Measurements from ENCODE around the gene UQCR10.

UQCR10 gene

DNA sequence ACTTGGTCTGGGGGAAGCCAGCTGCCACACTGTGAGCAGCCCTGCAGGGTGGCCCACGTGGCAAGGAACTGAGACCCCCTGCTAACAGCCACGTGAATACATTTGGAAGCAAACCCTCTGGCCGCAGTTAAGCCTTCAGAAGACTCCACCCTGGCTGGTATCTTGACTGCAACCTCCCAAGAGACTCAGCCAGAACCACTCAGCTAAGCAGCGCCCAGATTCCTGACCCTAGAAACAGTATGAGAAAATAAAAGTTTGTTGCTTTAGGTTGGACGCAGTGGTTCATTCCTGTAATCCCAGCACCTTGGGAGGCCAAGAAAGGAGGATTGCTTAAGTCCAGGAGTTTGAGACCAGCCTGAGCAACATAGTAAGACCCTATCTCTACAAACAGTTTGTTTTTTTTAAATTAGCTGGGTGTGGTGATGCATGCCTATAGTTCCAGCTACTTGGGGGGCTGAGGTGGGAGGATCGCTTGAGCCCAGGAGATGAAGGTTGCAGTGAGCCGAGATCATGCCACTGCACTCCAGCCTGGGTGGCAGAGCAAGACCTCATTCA, 9.0 kb upstream of the UQCR10 start:
- DNase-seq, result no peak

DNA sequence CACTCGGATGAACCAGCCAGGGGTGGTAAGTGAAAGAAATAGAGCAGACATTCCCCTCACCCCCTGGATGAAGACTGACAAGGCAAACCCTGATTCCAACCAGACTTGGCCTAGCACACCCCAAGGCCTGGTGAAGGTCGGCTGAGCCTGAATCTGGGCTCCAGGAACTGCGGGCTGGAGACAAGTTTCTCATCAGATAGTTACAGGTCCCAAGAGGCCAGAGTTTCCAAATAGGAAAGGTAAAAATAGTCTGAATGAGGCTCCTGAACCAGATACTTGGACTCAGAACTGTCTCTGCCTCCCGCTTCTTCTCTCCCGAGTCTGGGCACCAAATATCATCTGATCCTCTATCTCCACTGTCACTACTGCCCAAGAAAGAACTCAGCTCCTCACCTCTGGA, 8.2 kb upstream of the UQCR10 start:
- DNase-seq, result no peak

DNA sequence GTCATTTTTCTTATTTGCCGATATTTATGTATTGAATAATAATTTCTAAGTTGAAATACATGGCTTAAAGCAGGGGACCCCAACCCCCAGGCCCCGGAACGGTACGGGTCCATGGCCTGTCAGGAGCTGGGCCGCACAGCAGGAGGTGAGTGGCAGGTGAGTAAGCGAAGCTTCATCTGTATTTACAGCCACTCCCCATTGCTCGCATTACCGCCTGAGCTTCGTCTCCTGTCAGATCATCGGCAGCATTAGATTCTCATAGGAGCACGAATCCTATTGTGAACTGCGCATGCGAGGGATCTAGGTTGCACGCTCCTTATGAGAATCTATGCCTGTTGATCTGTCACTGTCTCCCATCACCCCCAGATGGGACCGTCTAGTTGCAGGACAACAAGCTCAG, 4.9 kb upstream of the UQCR10 start:
- DNase-seq, result no peak

DNA sequence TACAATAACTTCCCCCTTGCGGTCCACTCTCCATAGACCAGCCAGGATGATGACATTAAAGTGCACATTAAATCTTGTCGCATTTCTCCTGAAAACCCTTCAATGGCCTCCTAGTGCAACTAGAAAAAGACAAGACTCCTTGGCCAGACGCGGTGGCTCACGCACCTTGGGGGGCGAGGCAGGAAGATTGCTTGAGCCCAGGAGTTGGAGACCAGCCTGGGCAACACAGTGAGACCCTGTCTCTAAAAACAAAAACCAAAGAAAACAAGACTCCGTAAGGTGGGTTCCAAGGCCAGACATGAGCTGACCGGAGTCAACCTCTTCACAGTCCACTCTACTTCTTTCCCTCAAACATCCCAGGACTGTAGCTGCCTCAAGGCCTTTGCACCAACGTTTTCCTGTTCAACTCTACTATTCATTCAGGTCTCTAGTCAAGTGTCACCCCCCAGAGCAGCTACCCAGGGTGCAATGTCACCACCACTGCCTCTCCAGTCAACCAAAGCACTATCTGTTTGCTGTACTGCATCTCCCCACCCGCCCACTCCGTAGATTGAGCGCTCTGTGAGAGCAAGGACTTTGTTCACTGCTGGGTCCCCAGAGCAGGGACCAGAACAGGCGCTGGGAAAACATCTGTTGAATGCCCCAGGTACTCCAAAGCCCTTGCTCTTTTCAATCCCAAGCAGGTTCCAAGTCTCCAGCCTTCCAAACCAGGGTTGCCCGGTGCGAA, 1.1 kb upstream of the UQCR10 start:
- no peak for DNase-seq

DNA sequence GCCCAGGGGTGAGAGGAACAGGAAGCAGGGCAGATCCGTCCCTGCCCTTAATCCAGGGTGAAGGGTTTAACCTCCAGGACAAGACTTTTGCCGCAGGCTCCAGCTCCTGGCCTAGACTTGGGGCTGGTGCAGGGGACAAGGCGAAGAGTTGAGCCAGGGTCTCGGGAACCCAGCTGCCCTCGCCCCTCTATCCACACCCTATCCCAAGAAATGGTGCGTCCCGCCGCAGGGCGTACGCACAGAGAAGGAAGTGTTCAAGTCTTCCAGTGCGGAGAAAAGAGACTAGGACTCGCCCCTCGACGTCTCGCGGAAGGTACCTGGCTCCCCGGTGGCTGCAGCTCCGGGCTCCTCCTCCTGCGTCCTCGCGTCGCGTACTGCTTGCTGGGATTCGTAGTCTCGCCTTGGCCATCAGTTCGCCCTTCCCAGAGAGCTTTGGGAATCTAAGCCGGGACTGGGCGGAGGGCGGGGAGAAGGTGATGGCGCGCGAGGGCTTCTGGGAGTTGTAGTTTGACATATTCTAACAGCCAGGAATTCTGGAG, 468 bp upstream of the UQCR10 start, which contains the start of gene ZMAT5:
Gene ZMAT5, minus strand, starts transcription at position 376 of the 539 bp plus-strand sequence. CDS start 18,463 bp downstream, outside the sequence.
- peak; percentile 99 for DNase-seq

DNA sequence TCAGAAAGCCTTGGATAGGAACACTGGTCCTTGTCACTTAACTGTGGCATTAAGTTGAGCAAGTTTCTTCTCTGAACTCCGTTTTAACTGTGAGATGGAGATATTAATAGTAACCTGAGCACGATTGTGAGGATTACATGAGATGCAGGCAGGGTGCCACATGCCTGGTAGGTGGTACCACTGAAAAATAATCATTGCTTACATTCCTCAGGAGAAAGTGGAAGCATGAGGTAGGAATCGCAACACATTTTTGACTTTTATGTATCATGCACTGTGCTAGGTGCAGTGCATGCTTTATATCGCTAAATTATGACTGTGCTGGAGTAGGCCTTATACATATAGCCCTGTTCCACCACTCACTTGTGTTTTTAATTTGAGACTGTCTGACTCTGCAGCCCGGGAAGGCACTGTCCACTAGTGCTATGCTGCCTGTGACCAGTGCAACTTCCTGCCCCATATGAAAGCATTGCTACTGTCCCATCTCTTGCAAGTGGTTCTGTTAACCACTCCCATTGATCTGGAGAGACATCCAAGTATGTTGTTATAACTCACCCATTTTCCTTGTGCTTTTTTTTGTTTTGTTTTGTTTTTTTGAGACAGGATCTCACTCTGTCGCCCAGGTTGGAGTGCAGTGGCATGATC, 1.0 kb downstream of the UQCR10 start:
- DNase-seq, result no peak

DNA sequence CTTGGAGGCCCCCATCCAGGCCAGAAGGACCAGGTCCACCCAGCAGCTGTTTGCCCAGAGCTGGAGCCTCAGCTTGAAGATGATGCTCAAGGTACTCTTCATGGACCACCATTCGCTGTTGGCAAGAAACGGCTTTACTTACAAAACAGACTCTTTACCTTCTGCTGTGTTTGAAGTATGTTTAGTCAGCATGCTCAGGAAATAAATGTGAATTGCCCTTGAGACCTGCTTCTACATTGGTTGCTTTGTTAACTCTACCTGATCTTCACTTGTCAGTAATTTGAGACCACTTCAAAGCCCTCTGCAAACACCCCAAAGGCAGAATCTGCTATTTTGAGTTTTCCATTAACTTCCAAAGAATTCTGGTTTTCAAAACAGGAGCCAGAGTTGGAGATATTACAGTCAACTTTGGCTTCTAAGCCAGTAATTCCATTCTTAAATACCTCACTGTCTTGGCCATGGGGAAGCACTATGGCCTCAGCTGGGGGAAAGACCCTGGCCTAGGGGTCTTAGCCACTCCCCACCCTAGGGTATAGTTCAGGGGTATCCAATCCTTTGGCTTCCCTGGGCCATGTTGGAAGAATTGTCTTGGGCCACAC, 2.7 kb downstream of the UQCR10 start:
- DNase-seq, result no peak

DNA sequence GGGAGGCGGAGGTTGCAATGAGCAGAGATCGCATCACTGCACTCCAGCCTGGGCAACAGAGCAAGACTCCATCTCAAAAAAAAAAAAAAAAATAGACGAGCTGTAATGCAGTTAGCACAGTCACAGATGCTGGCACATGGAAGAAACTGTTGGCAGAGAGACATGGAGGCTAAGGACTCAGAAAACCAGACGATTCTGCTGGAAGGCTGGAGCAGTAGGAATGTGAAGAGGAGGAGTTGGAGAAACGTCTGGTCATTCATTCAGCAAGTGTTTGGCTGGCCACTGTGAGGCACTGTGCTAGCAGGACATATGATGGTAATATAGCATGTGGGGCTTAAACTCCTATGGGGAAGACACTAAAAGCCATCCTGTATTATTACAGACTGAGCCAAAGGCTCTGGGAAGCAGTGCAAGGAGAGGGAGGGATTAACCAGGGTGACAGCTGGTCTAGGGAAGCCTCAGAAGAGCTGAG, 5.0 kb downstream of the UQCR10 start:
- DNase-seq, result no peak

DNA sequence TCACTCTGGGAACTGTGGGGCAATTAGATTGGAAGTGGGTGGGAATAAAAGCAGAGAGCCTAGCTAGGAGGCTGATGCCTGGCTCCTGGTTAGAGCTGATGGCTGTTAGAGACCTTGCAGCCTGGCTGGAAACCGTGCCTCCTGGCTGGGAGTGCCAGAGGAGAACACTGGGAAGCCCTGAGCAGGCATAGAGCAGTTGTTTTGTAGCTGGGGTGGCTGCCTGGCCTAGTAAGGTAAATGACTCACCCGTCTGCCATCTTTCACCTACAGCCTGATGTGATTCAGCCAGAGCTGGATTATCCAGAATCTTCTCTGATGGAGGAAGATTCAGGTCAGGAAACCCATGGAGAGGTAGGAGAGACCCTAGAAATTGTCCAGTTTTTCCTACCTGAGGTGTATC, 6.1 kb downstream of the UQCR10 start:
- no peak for DNase-seq

DNA sequence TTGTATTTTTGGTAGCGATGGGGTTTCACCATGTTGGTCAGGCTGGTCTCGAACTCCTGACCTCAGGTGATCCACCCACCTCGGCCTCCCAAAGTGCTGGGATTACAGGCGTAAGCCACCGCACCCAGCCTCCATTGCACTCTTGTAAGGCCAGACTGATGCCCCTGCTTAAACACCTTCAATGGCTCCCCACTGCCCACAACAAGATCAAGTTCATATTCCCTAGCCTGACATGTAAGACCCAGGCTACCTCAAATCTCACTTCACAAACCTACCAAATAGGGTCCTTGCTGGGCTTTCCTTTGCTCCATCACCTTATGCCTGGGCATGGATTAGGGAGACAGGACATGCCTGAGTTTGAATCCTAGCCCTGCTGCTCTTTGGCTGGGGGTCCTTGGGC, 13.1 kb downstream of the UQCR10 start:
- DNase-seq, result no peak

DNA sequence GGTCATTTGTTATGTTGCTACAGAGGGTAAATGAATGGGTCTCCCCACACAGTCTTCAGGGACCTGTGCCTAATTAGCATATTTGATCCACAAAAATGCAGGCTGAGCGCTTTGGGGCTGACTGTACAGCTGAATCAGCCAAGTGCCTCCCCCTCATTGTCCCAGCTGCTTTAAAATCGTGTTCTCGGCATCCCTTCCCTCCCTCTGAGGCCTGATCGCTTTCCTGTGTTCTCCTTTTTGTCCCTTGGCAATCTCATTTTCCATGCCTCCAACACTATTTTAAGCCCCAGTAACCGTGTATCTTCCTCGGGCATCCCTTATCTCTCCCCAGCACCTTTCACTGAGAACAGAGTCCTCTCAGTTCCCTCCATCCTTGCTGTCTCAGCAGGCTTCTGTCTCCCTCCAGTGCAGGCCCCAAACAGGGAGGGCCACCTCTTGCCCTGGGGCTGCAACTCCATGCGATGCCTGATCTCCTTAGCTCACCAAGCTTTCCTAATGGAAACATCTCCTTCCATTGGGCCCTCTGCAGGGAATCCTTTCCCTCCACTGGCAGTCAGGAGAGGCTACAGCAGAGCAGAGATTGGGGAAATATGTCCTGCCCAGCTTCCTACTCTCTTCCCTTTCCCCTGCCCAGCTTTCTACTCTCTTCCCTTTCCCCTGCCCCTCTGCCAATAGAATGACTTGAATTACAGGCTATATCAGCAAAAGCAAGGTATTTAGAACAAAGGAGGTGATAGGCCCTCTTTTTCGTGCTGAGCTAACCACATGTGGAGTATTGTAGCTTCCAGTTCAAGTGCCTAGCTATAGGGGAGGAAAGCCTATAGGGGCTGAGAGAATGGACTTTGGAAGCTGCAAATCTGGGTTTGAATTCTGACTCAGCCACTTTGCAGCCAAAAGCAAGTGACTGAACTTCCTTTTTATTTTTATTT, 13.8 kb downstream of the UQCR10 start:
- no peak for DNase-seq

DNA sequence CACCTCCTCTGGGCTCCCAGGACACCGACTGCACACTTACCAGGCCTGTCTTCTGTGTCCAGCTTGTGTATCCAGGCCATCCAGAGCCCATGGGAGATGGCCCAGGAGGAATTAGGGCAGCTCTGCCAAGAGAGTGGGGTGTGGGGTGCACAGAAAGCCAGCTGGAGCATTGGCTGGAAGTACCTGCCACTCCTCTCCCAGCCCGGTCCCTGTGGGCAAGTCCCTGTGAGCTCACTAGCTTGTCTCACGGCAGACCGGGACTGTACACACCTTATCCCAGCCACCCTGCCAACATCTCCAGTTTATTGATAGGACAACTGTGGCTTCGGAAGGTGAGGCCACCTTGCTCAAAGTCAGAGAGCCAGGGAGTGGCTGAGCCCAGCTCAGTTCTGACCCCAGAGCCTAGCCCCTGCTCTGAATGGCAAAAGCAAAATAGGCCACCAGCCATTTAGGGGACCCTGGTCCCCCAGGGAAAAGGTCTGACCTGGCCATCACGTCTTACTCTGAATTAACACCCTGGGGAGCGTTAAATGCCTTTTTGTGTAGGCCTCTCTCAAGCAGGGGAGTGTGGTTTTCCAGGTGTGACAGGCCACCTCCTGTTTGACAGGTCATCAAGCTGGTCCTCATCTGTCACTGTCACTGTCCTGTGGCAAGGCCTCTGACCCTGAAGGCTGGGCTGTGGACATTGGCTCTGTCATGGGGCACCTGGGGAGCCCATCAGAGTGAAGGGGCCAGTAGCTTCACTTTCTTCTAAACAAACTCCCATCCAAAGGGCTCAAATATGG, 15.1 kb downstream of the UQCR10 start:
- DNase-seq, result no peak

DNA sequence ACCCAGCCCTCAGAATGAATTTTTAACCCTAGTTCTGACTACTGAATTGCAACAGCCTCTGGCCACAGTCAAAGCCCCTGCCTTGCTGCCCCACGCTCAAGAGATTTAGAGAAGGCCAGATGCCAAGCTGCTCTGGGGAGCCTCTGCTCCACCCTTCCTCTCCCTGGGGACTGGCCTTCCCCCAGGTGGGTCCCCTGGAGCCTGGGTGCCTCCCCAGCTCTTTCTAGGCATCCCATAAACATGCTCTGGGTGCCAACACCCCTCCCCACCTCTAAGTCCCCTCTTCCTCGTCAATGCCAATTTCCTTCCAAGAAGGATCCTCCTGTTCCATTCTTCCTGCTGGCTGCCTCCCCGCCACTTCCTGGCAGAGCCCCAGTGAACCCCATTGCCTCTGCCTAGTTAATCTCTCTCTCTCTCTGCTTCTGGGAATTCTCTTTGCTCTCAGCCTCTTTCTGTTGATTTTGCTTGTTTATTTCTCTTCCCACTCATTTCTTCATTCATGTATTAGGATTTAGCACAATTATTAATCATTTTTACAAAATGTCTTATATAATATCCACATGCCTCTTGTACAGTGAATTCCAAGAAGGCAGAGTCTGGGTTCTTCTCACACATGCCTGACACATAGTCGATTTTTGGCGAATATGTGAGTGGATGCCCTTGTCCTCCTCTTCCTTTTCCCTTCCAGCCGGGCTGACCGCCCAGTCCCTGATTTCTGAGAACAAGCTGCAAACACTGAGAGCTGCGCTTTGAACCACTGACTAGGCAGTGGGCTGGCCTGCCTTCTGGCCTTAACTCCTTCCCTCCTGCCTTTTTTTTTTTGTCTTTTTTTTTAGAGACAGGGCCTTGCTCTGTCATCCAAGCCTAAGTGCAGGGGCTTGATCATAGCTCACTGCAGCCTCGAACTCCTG, 17.5 kb downstream of the UQCR10 start:
- DNase-seq, result no peak

DNA sequence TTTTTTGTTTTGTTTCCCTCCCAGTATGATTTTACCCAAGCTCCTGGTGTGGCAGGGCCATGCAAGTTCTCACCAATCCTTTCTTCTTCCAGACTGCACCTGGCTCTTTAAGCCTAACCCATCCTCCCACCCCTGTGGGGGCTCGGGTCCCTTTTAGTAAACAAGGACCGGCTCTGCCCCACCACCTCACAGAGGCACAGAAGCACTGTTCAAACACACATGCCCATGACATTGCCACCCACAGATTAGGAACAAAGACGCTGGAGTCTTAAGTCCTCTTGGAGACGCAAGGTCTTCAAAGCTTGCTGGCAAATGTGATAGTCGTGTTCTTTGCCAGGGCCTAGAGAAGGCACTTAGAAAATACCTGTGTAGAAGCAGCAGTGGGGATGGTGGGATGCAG, 18.9 kb downstream of the UQCR10 start:
- no peak for DNase-seq

DNA sequence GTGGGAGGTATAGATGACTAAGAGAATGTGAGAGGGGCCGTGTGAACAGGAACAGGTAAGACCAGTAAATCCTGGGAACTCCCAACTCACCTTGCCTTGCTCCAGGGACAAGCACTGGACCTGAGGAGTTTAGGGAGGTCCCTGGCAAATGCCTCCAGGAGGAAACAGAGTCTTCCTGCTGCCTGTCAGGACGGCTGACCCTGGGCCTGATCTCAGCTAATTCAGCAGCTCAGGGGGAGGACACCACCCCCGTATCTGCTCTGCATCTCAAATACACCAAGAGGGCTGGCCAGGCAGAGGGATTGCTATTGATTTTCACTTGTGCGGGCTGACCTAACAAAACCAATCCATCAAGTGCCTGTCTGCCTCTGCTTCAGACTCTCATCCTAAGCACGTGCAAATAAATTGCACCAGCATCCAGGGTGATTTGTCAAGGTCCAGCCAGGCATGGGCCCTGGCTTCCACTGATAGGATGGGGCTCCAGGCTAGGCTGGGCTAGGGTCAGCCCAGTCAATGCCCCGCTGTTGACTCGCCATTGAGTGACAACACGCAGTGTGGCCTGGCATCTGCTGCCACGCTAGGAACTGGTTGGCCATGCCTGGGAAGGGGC, 20.3 kb downstream of the UQCR10 start:
- DNase-seq, result no peak

DNA sequence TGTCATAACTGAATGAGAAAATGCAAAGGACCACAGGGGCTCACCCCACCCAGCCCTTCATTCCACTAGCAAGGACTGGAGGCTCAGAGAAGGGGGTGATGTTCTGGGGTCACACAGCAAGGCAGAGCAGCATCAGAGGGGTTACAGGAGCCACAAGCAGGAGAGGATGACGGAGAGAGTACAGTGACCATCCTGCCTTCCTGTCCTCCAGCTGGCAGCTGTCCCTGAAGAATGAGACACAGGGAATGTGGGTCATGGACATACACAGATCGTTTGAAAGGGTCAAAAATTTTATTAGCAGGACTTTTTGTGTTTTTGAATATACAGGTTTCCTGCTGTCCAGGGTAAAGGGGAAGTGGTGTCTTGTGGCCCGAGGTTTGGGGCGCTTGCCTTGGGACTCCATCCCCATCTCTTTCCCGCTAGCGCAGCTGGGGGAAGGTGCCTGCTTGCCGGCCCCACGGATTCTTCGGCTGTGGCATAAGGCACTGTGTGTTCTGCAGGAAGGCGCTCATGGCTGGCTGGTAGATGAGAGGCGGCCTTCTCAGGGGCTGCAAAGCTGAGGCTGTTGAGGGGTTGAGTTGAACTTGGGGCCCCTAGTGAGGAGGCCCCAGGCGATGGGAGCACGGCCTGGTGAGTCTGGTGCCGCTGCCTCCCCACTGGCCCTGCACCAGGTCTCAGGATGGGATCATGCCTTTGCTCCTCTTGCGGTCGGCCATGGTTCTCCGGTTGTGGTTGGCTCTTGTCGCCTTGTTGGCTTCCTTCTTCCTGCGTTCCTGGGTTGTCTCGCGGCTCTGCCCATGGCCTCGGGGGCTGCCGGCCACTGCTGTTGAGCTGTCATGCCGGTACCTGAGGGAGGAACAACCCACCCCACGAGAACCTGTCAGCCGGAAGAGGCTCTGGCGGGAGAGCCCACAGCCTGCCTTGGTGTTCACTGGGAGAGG, 21.4 kb downstream of the UQCR10 start:
- DNase-seq, result no peak

DNA sequence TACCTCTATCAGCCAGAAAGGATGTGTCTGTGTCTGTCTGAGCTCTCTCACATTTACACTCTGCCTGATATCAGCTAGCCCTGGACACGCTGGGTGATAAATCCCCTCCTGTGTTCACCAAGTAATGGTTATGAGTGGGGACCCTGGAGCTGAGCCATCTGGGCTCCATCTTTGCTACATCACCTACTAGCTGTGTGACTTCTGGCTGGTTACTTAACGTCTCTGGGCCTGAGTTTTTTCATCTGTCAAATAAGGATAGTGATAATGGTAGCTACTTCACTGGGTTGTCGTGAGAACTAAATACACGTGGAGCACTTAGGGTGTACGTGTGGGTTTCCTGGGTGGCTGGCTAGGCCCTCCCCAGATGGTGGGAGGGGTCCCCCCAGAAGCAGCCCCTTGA, 22.9 kb downstream of the UQCR10 start:
- no peak for DNase-seq

DNA sequence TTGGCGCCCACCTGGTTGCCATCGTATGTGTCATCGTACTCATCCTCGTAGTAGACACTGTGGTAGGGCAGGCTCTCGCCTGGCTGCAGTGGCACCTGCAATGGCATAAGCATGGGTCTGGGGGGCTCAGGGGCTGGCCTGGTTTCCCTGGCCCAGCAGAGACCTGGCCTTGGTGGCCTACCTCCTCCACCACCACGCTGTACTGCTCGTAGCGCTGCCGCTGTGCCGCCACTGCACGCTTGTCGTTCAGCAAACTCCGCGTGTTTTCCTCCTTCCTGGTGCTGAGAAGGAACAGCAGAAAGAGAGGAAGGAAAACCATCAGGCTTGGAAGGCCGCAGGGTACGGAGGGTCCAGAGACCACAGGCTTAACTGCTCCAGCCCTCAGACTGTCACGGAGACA, 26.2 kb downstream of the UQCR10 start:
- no peak for DNase-seq

Data from right kidney (tissue), 1 donor.